Hepatocyte (in vitro differentiated cells): ENCODE measurements around the gene EMX1.

Experiments used
- CTCF ChIP-seq: fragments of 200-600 bp; sonication (generic); IDR thresholded peaks from 2 replicates; pipeline ENCODE4 v1.5.1; 2016; ENCODE audit warnings: antibody characterized with exemption, mild to moderate bottlenecking; ENCODE audit not compliant: poor library complexity
- EZH2 ChIP-seq: fragments of 200-600 bp; sonication (generic); IDR thresholded peaks from 2 replicates; pipeline ENCODE4 v1.6.1; 2016; ENCODE audit warnings: antibody characterized with exemption, mild to moderate bottlenecking, borderline replicate concordance

GRCh38 chr2:72964146-72964525 is 46.8 kb downstream of the EMX1 start:
- TF ChIP-seq CTCF (no peak), EZH2 (no peak)
